HG02840 (cell line): Measurements from ENCODE around the gene H6PD.

Source experiments
- ATAC-seq: cut with Tn5 transposase; IDR thresholded peaks from one replicate; pipeline ENCODE4 v1.9.1; 2021; ENCODE audit warnings: mild to moderate bottlenecking, moderate library complexity, moderate number of reproducible peaks; ENCODE audit not compliant: unreplicated experiment, low FRiP score

The H6PD gene

GRCh38 chr1:9238550-9238949, 4.0 kb downstream of the H6PD start:
- no peak for ATAC-seq

- ATAC-seq: no peak
These were observed 5.2 kb downstream of the H6PD start for GRCh38 chr1:9239622-9240401.

GRCh38 chr1:9240914-9241820, 6.6 kb downstream of the H6PD start:
- no peak for ATAC-seq

GRCh38 chr1:9241891-9242290, 7.3 kb downstream of the H6PD start:
- no peak for ATAC-seq

GRCh38 chr1:9242338-9242969, 7.9 kb downstream of the H6PD start:
- ATAC-seq: no peak

GRCh38 chr1:9243066-9243739, 8.6 kb downstream of the H6PD start:
- no peak for ATAC-seq

GRCh38 chr1:9244501-9245229, 10.1 kb downstream of the H6PD start:
- ATAC-seq: no peak

GRCh38 chr1:9245230-9245619, 10.7 kb downstream of the H6PD start:
- ATAC-seq: no peak

- ATAC-seq: no peak
These were observed 11.1 kb downstream of the H6PD start for GRCh38 chr1:9245661-9246060.

GRCh38 chr1:9246215-9246614, 11.6 kb downstream of the H6PD start:
- ATAC-seq: no peak

GRCh38 chr1:9246841-9247785, 12.5 kb downstream of the H6PD start:
- ATAC-seq: no peak

- no peak for ATAC-seq
These were observed 13.3 kb downstream of the H6PD start for GRCh38 chr1:9247894-9248293.

GRCh38 chr1:9248341-9249262, 14.0 kb downstream of the H6PD start:
- no peak for ATAC-seq

GRCh38 chr1:9249263-9249533, 14.6 kb downstream of the H6PD start:
- no peak for ATAC-seq

- no peak for ATAC-seq
These were observed 15.2 kb downstream of the H6PD start for GRCh38 chr1:9249534-9250410.

GRCh38 chr1:9250411-9251381, 16.1 kb downstream of the H6PD start:
- ATAC-seq: no peak
